Bronchial epithelial cell (primary cell): ENCODE data around the gene ANKRD44. TPM values are rescaled to one million over a fixed set of nuclear protein-coding genes. Genes with fewer than 3 reads are reported as not detected.

Source experiments
- DNase-seq: peaks from one replicate; pipeline ENCODE4 v3.0.0-alpha.2; 2010; ENCODE audit warnings: low read depth
- FAIRE-seq: peaks from 2 replicates; lab custom pipeline; 2011; peaks lifted over from hg19 to GRCh38; lab: Jason Lieb, UNC
- H3K27me3 ChIP-seq: 2 replicates; pipeline ENCODE4 v1.5.1; 2011; ENCODE audit warnings: low read length; ENCODE audit not compliant: control insufficient read depth, insufficient read depth
- H3K36me3 ChIP-seq: 2 replicates; pipeline ENCODE4 v1.5.1; 2011; ENCODE audit warnings: low read length; ENCODE audit not compliant: control insufficient read depth, insufficient read depth
- H3K4me3 ChIP-seq: 2 replicates; pipeline ENCODE4 v1.5.1; 2011; ENCODE audit warnings: mild to moderate bottlenecking, low read depth, low read length, control low read depth
- total RNA-seq: library from RNA; depleted of rRNA; stranded (reverse); fragments of >200 nt; gene quantifications from 2 replicates; pipeline ENCODE4 v1.2.1, GENCODE V29; 2014
- TF ChIP-seq, protein P1 (sequence below): IDR thresholded peaks from 2 replicates; pipeline ENCODE4 v1.5.1; 2011; ENCODE audit warnings: mild to moderate bottlenecking, moderate library complexity, low read length, control low read depth, inconsistent platforms; ENCODE audit not compliant: insufficient read depth, severe bottlenecking

The ANKRD44 gene
- total RNA-seq, 1 donor from 2014 or later, result 0.26 TPM

DNA sequence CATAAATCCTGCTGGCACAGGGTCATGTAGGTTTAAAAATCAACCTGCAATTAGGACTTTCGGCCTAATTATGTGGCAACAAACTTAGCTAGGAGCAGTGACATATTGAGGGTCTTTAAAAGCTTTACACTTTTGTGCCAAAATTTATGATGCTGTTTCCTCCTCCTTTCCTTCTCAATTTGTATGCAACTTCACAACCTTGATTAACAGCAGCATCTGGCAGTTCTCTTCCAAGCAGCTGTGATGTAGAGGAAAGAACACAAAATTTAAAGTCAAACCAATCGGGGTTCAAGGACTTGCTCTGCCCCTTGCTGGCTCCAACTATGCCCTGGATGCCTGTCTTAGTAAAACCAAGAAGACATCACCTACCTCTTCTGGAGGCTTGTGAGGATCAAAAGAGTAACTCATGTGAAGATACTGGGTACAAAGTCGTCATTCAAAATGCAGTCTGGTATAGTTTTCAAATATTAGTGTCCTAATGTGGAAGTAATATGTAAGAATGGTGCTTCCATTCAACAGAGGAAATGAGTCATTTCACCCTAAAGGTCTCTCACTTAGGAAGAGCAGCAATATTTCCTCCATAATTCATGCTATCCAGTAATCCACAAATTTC, 94.7 kb downstream of the ANKRD44 start:
- H3K4me3 ChIP-seq, result no peak overlapping the region
- DNase-seq (peak; percentile 55), FAIRE-seq (peak; percentile 47)
- TF ChIP-seq, protein P1, sequence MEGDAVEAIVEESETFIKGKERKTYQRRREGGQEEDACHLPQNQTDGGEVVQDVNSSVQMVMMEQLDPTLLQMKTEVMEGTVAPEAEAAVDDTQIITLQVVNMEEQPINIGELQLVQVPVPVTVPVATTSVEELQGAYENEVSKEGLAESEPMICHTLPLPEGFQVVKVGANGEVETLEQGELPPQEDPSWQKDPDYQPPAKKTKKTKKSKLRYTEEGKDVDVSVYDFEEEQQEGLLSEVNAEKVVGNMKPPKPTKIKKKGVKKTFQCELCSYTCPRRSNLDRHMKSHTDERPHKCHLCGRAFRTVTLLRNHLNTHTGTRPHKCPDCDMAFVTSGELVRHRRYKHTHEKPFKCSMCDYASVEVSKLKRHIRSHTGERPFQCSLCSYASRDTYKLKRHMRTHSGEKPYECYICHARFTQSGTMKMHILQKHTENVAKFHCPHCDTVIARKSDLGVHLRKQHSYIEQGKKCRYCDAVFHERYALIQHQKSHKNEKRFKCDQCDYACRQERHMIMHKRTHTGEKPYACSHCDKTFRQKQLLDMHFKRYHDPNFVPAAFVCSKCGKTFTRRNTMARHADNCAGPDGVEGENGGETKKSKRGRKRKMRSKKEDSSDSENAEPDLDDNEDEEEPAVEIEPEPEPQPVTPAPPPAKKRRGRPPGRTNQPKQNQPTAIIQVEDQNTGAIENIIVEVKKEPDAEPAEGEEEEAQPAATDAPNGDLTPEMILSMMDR, result no peak
- no peaks in the 10 kb centered on the region for H3K36me3 ChIP-seq
- H3K27me3 ChIP-seq, result no peaks in the 10 kb centered on the region

DNA sequence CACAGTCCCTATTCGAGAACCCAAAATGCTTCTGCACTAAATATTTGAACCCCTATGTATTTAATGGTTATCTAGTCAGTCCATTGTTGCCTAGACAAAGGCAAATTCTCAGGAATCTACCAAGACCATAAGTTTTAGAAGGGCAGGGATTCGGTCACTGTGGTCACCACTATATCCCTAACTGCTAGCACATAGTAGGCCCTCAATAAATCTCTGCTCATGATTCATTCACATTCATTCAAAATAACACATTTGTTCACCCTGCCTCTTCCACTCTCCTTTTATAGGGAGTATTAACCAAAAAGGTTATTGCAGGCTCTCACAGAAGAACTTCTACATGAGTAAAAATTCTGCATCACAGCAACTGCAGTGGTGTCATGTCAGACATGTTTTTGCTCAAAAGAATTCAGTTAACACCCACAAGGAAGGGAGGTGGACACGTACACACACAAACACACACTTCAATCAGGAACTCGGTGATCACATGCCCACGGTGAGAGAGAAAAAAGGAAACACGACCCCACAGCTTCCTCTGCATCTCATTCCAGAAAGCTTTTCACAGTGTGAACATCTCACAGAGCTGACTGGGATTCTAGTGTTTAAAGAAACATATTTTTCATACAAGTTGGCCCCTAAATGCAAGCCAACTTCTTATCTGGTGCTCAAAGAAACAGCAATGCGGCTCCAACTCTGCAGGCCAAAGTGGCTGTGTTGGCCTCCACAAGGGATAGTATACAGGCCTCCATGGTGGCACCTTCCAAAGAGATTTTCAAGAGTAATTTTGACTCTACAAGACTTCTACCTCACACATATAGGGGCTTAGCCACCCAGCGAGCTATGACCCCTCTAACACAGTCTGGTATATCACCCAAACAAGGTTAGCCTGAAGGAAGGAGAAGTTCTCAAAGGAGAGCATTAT, 98.0 kb downstream of the ANKRD44 start:
- no peaks in the 10 kb centered on the region for H3K27me3 ChIP-seq
- FAIRE-seq (no peak), DNase-seq (no peak)
- no peaks in the 10 kb centered on the region for H3K36me3 ChIP-seq
- TF ChIP-seq, protein P1, result no peak
- no peak overlapping the region for H3K4me3 ChIP-seq

DNA sequence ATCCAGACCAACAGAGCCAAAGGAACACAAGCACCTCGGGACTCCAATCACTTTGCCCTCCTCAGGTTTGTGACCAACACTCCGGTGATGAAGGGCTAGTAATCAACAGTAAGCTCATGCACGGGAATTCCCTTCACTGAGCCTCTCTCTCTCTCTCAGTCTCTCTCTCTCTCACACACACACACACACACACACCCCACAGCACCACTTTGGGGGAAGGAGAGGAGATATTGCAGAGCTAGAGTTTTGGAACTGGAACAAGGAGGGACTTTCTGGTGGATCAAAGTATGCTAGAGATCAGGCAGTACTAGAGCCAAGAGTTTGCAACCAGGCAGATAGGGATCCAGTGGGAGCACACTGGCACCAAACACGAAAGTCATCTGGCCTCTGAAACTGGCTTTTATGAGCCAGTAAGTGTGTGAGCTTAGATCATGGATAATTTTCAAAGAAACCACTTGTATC, 98.7 kb downstream of the ANKRD44 start:
- Histone ChIP-seq H3K36me3 (no peaks in the 10 kb centered on the region), H3K4me3 (no peak overlapping the region), H3K27me3 (no peaks in the 10 kb centered on the region)
- FAIRE-seq, result no peak
- TF ChIP-seq, protein P1, result no peak
- no peak for DNase-seq

DNA sequence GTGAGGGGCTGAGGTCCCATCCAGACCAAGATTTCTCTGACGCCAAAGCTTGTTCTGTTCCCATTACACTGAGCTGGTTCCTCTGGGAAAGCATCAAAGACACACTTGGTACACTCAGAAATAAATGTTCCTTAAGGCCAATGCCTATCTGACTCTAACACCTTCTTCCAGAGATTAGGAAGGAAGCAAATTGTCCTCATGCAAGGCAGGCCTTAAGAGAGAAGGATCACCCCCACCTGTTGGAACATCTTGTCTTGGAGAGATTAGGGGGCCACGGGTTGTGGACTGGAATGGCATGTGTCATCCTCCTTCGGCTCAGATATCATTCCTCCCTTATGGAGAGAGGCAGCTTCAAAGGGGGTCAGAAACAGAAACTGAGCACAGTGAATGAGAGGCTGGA, 100.2 kb downstream of the ANKRD44 start:
- no peak for FAIRE-seq

DNA sequence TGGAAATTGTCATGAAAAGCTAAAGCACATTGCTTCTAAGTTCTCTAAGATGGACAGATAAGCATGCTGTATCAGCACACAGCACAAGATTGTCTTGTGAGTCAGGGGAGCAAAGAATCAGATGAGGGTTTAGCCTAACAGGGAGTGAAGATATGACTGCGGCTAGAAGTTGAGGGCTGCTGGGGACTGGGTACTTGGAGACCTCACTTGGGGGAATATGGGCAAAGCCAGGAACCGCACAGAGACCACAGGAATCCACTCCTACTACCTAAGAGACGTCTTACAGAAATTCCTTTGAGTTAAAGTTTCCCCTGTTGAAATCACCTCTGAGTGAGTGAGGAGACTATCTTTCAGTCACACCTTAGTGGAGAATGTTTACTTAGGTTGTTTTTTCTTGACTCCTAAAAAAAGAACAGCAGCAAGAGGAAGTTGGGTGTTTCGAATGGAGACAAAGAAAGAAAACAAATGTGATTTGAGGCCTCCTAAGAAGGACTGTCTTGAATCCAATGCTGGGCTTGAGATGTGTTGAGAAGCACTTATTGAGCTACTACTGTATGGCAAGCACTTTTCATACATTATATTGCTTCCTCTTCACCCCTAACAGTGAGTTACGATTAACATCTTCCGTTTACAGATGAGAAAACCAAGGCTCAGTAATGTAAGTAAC, 100.7 kb downstream of the ANKRD44 start:
- Histone ChIP-seq H3K36me3 (no peaks in the 10 kb centered on the region), H3K27me3 (no peaks in the 10 kb centered on the region), H3K4me3 (no peak overlapping the region)
- TF ChIP-seq, protein P1, result no peak
- no peak for FAIRE-seq
- DNase-seq, result peak; percentile 53

More for the DNA sequence above, 100.2 kb downstream of the ANKRD44 start:
- no peak for DNase-seq
- Histone ChIP-seq H3K36me3 (no peaks in the 10 kb centered on the region), H3K4me3 (no peak overlapping the region), H3K27me3 (no peaks in the 10 kb centered on the region)
- TF ChIP-seq, protein P1, result no peak
